HepG2 (cell line): ENCODE measurements around the gene BAHCC1. TPM values are rescaled to one million over a fixed set of nuclear protein-coding genes. Genes with fewer than 3 reads are reported as not detected.

Experiments used
- EED ChIP-seq: sonication (generic); formaldehyde crosslinking; IDR thresholded peaks from 2 replicates; pipeline ENCODE4 v1.5.0; 2020; ENCODE audit warnings: mild to moderate bottlenecking, missing genetic modification reagents
- EHMT2 ChIP-seq: fragments of 200-600 bp; sonication (generic); IDR thresholded peaks from 2 replicates; pipeline ENCODE4 v1.7.0; 2017; ENCODE audit warnings: antibody characterized with exemption, low read depth, low read length, borderline replicate concordance
- ETV5 ChIP-seq: IDR thresholded peaks from 2 replicates; pipeline ENCODE4 v1.6.1; 2018; ENCODE audit warnings: missing biosample characterization, missing genetic modification reagents, inconsistent platforms, borderline replicate concordance
- FOXK2 ChIP-seq: fragments of 450-650 bp; IDR thresholded peaks from 2 replicates; pipeline ENCODE4 v1.6.1; 2016
- HDAC2 ChIP-seq: sonication (generic); formaldehyde crosslinking; IDR thresholded peaks from 2 replicates; pipeline ENCODE4 v1.4.0; 2020; ENCODE audit warnings: missing genetic modification reagents
- KDM2A ChIP-seq: sonication (generic); formaldehyde crosslinking; IDR thresholded peaks from 2 replicates; pipeline ENCODE4 v1.4.0; 2020; ENCODE audit warnings: low read depth, missing genetic modification reagents, borderline replicate concordance
- KLF15 ChIP-seq: sonication (generic); formaldehyde crosslinking; IDR thresholded peaks from 2 replicates; pipeline ENCODE4 v1.8.1; 2023; ENCODE audit warnings: borderline replicate concordance, mild to moderate bottlenecking, inconsistent platforms, missing genetic modification reagents, mixed read lengths
- MAFG ChIP-seq: sonication (generic); formaldehyde crosslinking; IDR thresholded peaks from 2 replicates; pipeline ENCODE4 v1.5.1; 2020; ENCODE audit warnings: mild to moderate bottlenecking, missing genetic modification reagents
- MED13 ChIP-seq: sonication (generic); formaldehyde crosslinking; IDR thresholded peaks from 2 replicates; pipeline ENCODE4 v1.5.0; 2020; ENCODE audit warnings: missing genetic modification reagents
- NR2C2 ChIP-seq: sonication (generic); formaldehyde crosslinking; IDR thresholded peaks from 2 replicates; pipeline ENCODE4 v1.4.0; 2020; ENCODE audit warnings: missing genetic modification reagents, mild to moderate bottlenecking, moderate library complexity, borderline replicate concordance
- PCBP1 ChIP-seq: fragments of 200-400 bp; formaldehyde crosslinking; IDR thresholded peaks from 2 replicates; pipeline ENCODE4 v1.6.1; 2017; ENCODE audit warnings: mild to moderate bottlenecking, low read depth, low read length, borderline replicate concordance
- RBM39 ChIP-seq: fragments of 200-400 bp; formaldehyde crosslinking; IDR thresholded peaks from one replicate; pipeline ENCODE4 v1.6.1; 2018; ENCODE audit warnings: antibody characterized with exemption, mild to moderate bottlenecking, low read depth, low read length; ENCODE audit not compliant: poor library complexity, severe bottlenecking
- SNAPC4 ChIP-seq: sonication (generic); formaldehyde crosslinking; IDR thresholded peaks from 2 replicates; pipeline ENCODE4 v1.4.0; 2020; ENCODE audit warnings: mild to moderate bottlenecking, missing genetic modification reagents
- SP5 ChIP-seq: IDR thresholded peaks from 2 replicates; pipeline ENCODE4 v1.6.1; 2016; ENCODE audit warnings: low read depth, borderline replicate concordance
- SRSF4 ChIP-seq: fragments of 200-400 bp; formaldehyde crosslinking; IDR thresholded peaks from one replicate; pipeline ENCODE4 v1.6.1; 2018; ENCODE audit warnings: mild to moderate bottlenecking, low read depth, low read length, moderate library complexity; ENCODE audit not compliant: poor library complexity, severe bottlenecking
- ZFYVE20 ChIP-seq: sonication (generic); formaldehyde crosslinking; IDR thresholded peaks from 2 replicates; pipeline ENCODE4 v1.8.0; 2023; ENCODE audit warnings: low read depth, mild to moderate bottlenecking, moderate library complexity, missing genetic modification reagents, borderline replicate concordance
- ZNF263 ChIP-seq: sonication (generic); formaldehyde crosslinking; IDR thresholded peaks from 2 replicates; pipeline ENCODE4 v1.4.0; 2020; ENCODE audit warnings: missing genetic modification reagents
- ZNF562 ChIP-seq: sonication (generic); formaldehyde crosslinking; IDR thresholded peaks from 2 replicates; pipeline ENCODE4 v1.8.0; 2022; ENCODE audit warnings: missing genetic modification reagents, borderline replicate concordance
- ZNF614 ChIP-seq: IDR thresholded peaks from 2 replicates; pipeline ENCODE4 v1.6.1; 2018; ENCODE audit warnings: missing biosample characterization, missing genetic modification reagents, inconsistent platforms, borderline replicate concordance
- ZNF781 ChIP-seq: sonication (generic); formaldehyde crosslinking; IDR thresholded peaks from 2 replicates; pipeline ENCODE4 v1.5.1; 2020; ENCODE audit warnings: borderline replicate concordance, mild to moderate bottlenecking, missing genetic modification reagents; ENCODE audit errors: not compliant biosample characterization
- ZNF784 ChIP-seq: sonication (generic); formaldehyde crosslinking; IDR thresholded peaks from 2 replicates; pipeline ENCODE4 v1.5.1; 2020; ENCODE audit warnings: missing genetic modification reagents, mild to moderate bottlenecking, borderline replicate concordance
- polyA plus RNA-seq, 8 experiments: library from polyadenylated mRNA; depleted of rRNA in 3 of 8; stranded (reverse) in 7 of 8; unstranded in 1 of 8; fragments of >200 nt; fragmentation: Illumina TruSeq in 4 of 8; extraction: Trizol in 4 of 8; gene quantifications; 2 replicates each; pipeline versions ENCODE4 v1.2.1 to v1.2.3, GENCODE V29; 2011 to 2016; ENCODE audit warnings: low read depth in 4 of 8, missing spikeins in 1 of 8, mixed read lengths in 1 of 8; ENCODE audit not compliant: insufficient read depth in 1 of 8
- total RNA-seq, 5 experiments: library from RNA; depleted of rRNA; stranded (reverse); fragments of >200 nt; fragmentation: Illumina TruSeq; extraction: Trizol; gene quantifications; 2 replicates each; pipeline ENCODE4 v1.2.3, GENCODE V29; 2016; ENCODE audit warnings: low read depth in 1 of 5
- TF ChIP-seq, protein P1 (sequence below): sonication (generic); formaldehyde crosslinking; IDR thresholded peaks from 2 replicates; pipeline ENCODE4 v1.4.0; 2020; ENCODE audit warnings: mild to moderate bottlenecking, missing genetic modification reagents
- TF ChIP-seq, protein P2 (sequence below): IDR thresholded peaks from 2 replicates; pipeline ENCODE4 v1.6.1; 2016; ENCODE audit warnings: low read depth, control low read depth

The BAHCC1 gene
- total and polyA plus RNA-seq, 2 of the 13 experiments (the other 11 are each of a cell fraction or from before 2014, with no cell fraction given) = 1.4 to 1.7 TPM

- TF ChIP-seq SP5 (CRISPR knock-in tag) = peak; percentile 25; the same call in 1 of the 2 replicates
- no peak for TF ChIP-seq KLF15 (CRISPR knock-in tag)
- TF ChIP-seq NR2C2 (CRISPR knock-in tag) = no peak
- TF ChIP-seq FOXK2 = no peak
- no peak for TF ChIP-seq ZNF263 (CRISPR knock-in tag)
- TF ChIP-seq KDM2A (CRISPR knock-in tag) = no peak
- no peak for TF ChIP-seq ZNF781 (CRISPR knock-in tag)
- TF ChIP-seq HDAC2 (CRISPR knock-in tag) = 0 out of 2 replicates have a peak, but pooled peaks have one; percentile 28
- peak; percentile 8; the same call in 1 of the 2 replicates for TF ChIP-seq ETV5 (CRISPR knock-in tag)
- no peak for TF ChIP-seq SNAPC4 (CRISPR knock-in tag)
- TF ChIP-seq, protein P1, sequence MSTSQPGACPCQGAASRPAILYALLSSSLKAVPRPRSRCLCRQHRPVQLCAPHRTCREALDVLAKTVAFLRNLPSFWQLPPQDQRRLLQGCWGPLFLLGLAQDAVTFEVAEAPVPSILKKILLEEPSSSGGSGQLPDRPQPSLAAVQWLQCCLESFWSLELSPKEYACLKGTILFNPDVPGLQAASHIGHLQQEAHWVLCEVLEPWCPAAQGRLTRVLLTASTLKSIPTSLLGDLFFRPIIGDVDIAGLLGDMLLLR = no peak; the same call in 1 of the 2 replicates
- no peak for TF ChIP-seq MAFG (CRISPR knock-in tag)
- TF ChIP-seq SRSF4 = no peak
- no peak for TF ChIP-seq ZNF562 (CRISPR knock-in tag)
- TF ChIP-seq EHMT2 = no peak
- no peak for TF ChIP-seq MED13
- no peak for TF ChIP-seq EED (CRISPR knock-in tag)
- TF ChIP-seq ZNF784 (CRISPR knock-in tag) = no peak
- TF ChIP-seq ZFYVE20 = no peak
- no peak for TF ChIP-seq ZNF614 (CRISPR knock-in tag)
- TF ChIP-seq, protein P2, sequence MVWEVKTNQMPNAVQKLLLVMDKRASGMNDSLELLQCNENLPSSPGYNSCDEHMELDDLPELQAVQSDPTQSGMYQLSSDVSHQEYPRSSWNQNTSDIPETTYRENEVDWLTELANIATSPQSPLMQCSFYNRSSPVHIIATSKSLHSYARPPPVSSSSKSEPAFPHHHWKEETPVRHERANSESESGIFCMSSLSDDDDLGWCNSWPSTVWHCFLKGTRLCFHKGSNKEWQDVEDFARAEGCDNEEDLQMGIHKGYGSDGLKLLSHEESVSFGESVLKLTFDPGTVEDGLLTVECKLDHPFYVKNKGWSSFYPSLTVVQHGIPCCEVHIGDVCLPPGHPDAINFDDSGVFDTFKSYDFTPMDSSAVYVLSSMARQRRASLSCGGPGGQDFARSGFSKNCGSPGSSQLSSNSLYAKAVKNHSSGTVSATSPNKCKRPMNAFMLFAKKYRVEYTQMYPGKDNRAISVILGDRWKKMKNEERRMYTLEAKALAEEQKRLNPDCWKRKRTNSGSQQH (CRISPR knock-in tag) = 0 out of 2 replicates have a peak, but pooled peaks have one; percentile 34
- no peak for TF ChIP-seq RBM39
- TF ChIP-seq PCBP1 = peak; percentile 93; the same call in 1 of the 2 replicates
Observed at GRCh38 chr17:81491181-81491581, 95.9 kb downstream of the BAHCC1 start (continued).
